Islet precursor cell (in vitro differentiated cells): ENCODE measurements around the gene GDPD5.

Experiments
- DNase-seq: peaks from one replicate; pipeline ENCODE4 v3.0.0-alpha.2; 2018

The GDPD5 gene

GRCh38 chr11:75557666-75558494, 32.1 kb upstream of the GDPD5 start:
- DNase-seq = no peak

GRCh38 chr11:75556275-75556674, 30.5 kb upstream of the GDPD5 start:
- DNase-seq = no peak

GRCh38 chr11:75555079-75555811, 29.5 kb upstream of the GDPD5 start:
- no peak for DNase-seq

GRCh38 chr11:75554258-75555022, 28.7 kb upstream of the GDPD5 start:
- DNase-seq = peak; percentile 99

GRCh38 chr11:75553889-75554257, 28.1 kb upstream of the GDPD5 start:
- no peak for DNase-seq

- DNase-seq = no peak
These were observed 27.4 kb upstream of the GDPD5 start for GRCh38 chr11:75553182-75553581.

DNA sequence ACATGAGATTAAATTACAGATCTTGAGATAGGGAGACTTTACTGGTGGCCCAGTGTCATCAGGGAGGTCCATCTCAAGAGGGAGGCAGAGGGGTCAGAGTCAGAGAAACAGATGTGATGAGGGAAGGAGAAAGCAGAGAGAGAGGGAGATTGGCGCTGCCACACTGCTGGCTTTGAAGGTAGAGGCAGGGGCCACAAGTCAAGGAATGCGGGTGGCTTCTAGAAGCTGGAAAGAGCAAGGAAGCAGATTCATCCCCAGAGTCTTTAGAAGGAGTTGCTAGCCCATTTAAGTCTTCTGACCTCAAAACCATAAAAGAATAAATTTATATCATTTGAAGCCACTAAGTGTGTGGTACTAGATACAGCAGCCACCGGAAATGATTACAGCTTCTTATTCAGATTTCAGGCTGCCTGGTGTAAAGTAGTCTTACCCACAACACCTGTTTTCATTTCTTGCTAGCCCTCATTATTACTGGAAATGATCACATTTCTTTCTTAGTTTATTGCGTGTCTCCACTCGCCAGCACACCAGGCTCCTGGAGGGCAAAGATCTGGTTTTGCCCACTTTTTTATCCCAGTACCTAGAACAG, 23.7 kb upstream of the GDPD5 start:
- no peak for DNase-seq

DNA sequence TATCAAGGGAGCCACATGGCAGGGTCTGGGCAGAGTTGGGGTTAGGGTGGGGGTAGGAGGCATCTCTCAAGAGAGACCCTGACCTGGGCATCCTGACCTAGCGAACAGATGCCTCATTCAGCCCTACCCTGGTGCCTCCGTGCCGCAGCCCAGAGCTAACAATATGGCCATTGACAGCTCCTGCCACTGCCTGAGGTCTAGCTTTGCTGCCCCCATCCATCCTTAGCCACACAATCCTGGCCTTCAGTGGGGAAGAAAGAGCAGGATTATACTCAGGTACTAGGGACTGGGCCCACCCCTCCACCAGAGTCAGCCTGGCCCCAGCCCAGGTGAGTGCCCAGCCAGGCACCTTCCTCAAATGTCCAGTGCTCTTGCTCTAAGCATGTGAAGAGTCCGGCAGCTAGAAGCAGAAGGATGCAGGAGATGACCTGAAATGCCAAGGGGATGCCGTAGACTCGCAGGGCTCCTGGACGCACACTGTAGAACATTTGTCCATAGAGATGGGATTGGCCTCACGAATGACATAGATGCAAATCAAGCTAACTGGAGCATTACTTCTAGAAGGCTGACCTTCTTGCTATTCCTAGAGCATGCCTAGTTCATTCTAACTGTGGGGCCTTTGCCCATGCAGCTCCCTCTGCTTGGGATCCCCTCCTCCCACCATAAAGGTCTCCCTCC, 23.0 kb upstream of the GDPD5 start:
- DNase-seq = no peak

GRCh38 chr11:75547617-75548058, 21.9 kb upstream of the GDPD5 start:
- peak; percentile 90 for DNase-seq

- no peak for DNase-seq
These were observed 21.4 kb upstream of the GDPD5 start for GRCh38 chr11:75547177-75547576.

DNA sequence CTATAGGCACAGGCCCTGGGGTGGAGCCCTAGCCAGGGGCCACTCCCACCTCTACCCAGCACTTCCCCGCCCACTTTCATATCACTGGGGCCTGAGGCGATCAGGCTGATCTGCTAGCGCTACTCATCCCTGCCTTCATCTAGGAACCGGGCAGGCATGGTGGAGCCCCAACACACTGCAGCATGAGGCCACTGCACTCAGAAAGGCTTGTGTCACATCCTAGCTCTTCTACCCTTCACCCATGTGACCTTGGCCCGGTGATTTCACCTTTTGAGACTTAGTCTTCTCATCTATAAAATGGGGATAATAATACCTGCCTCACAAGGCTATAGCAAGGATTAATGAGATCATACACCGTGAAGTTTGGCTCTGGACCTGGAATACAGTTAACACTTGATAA, 18.1 kb upstream of the GDPD5 start:
- DNase-seq = no peak

DNA sequence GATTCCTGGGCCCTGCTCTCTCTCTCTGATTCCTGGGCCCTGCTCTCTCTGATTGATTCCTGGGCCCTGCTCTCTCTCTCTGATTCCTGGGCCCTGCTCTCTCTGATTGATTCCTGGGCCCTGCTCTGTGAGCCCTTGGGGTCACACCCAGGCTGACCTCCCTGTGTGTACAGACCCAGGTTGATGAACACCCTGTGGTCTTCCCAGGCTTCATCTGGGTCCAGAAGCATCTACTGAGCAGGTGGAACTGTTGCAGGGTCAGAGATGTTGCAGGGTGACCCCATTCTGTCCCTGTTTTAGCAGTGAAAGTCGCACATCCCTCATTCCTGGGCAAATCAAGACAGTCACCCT, 16.3 kb upstream of the GDPD5 start:
- DNase-seq = no peak

DNA sequence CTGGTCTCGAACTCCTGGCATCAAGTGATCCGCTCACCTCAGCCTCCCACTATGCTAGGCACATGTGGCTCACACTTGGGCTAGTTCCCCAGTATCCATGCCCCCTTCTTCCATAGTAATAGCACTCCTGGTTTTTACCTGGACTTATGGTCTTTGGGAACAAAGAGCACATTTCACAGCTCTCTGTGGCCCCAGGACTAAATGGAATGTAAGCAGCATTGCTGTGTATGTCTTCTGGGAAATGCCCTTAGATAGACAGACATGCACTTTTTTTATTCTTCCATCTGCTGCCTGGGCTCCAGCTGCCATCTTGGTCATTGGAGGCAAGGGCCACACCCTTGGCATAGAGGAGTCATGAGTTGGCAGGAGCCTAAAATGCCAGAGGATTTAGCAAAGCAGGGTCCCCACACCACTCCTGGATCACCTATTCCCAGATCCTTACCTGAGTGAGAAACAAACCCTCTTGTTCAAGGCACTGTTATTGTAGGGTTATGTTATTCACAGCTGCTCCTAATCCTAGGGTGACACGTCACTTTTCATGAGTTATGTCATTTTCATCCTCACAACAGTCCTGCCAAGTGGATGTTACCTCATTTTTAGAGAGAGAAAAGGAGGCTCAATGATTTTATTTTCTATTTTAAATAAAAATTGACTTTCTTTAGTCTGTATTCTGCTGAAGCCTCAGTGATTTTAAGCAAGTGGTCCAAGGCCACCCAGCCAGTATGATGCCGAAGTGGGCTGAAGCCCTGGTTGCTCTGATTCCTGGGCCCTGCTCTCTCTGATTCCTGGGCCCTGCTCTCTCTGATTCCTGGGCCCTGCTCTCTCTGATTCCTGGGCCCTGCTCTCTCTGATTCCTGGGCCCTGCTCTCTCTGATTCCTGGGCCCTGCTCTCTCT, 15.7 kb upstream of the GDPD5 start:
- no peak for DNase-seq

DNA sequence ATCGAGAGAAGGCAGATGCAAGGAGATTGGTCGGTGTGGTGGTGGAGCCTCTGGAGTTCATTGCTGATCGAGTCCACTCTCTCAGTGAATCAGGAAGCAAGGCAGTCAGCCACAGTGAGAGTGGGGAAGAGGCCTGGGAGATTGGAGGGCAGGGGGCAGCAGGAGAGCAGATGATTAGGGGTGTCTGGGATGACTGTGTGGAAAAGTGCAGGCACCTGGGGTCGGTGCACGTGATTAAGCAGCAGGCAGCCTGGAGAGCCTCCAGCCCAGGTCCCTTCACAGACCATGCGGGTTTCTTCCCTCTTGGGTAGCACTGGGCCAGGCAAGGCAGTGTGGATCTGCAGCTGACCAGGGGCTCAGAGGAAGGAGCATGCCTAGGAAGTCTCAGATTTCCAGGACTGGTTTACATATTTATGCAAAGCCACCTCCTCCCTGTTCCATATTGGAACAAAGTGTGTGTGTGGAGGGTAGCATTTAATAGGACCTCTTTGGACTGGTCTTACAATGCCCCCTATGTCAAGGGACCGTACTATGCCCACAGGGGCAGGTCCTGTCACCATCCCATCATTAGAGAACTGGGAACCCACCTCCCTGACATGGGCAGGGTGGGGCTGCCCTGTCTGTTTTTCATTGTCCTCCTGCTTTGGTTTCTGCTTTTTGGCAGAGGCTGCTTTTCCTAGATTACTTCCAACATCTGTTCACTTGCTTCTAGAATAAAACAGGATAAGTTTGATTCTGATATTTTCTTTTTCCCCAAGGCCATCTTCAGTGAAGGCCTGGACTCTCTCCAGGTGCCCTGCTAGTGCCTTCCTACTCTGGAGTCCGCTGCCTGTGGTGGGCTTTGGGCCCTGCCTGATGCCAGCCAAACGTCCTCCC, 14.0 kb upstream of the GDPD5 start:
- no peak for DNase-seq

DNA sequence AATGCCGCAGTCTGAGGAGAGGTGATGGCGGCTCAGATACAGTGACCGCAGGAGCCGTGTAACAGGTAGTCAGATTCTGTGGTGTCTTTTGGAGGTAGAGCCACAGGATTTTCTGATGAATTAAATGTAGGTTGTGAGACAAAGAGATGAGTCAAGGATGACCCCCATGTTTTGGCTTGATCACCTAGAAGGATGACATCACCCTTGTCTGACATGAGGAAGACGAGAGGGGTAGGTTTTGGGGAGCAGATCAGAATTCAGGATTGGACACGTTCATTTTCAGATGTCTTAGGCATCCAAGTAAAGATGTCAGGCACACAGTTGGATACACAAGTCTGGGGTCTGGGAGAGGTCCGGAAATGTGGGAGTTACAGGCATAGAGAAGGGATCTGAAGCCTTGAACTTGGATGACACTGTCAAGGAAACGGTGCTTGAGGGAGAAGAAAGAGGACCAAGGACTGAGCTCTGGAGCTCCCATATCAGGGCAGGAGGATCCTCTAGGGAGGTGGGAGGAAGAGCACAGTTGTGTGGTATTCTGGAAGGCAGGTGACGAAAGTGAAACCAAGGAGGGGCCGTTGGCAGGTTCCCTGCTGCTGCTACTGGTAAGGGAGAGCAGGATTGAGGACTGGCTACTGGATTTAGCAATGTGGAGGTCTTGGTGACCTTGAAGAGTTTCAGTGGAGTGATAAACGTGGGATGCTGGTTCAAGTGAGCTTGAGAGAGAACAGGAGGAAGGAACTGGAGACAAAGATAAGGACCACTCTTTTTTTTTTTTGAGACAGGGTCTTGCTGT, 12.6 kb upstream of the GDPD5 start:
- DNase-seq = no peak

GRCh38 chr11:75537740-75538139, 12.0 kb upstream of the GDPD5 start:
- DNase-seq = no peak

- DNase-seq = no peak
These were observed 11.3 kb upstream of the GDPD5 start for GRCh38 chr11:75536786-75537641.

DNA sequence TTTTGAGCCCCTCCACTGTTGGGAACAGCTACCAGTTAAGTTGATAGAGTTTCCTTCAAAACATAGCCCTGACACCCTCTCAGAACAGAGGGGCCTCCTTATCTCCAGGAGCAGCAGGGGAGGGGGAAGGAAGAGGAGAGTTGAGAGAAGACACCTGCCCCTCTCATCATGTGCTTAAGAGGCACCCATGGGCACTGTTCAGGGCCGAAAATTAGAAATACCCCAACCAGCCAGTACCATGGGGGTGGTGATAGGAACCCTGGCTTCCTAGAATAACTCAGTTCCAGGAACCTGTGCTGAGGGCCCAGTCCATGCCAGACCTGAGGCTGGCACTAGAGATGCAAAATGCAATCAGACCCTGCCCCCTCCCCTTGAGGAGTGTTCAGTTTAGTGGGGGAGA, 9.3 kb upstream of the GDPD5 start:
- no peak for DNase-seq
